Osteoblast (primary cell): ENCODE results near the gene WDR86. TPM values are rescaled to one million over a fixed set of nuclear protein-coding genes. Genes with fewer than 3 reads are reported as not detected.

Source experiments
- DNase-seq: peaks from one replicate; pipeline ENCODE4 v3.0.0; 2011; ENCODE audit warnings: low spot score, mixed read lengths; ENCODE audit not compliant: insufficient read length; ENCODE audit errors: missing footprints
- H2AFZ ChIP-seq: 2 replicates; pipeline ENCODE4 v1.6.0; 2011; ENCODE audit warnings: mild to moderate bottlenecking, low read length
- H3K27ac ChIP-seq: 2 replicates; pipeline ENCODE4 v1.5.1; 2011; ENCODE audit warnings: mild to moderate bottlenecking, low read depth, low read length, moderate library complexity
- H3K27me3 ChIP-seq: 2 replicates; pipeline ENCODE4 v1.6.0; 2012; ENCODE audit warnings: mild to moderate bottlenecking, control low read depth, inconsistent platforms, low read length, moderate library complexity; ENCODE audit not compliant: insufficient read depth
- H3K36me3 ChIP-seq: 2 replicates; pipeline ENCODE4 v1.5.1; 2011; ENCODE audit warnings: mild to moderate bottlenecking, low read length, control low read depth, moderate library complexity; ENCODE audit not compliant: insufficient read depth
- H3K4me1 ChIP-seq: 2 replicates; pipeline ENCODE4 v1.5.1; 2011; ENCODE audit warnings: mild to moderate bottlenecking, low read length, control low read depth, moderate library complexity; ENCODE audit not compliant: insufficient read depth
- H3K4me2 ChIP-seq: 2 replicates; pipeline ENCODE4 v1.6.0; 2011; ENCODE audit warnings: mild to moderate bottlenecking, low read length; ENCODE audit not compliant: insufficient read depth
- H3K4me3 ChIP-seq: fragments of 200-600 bp; sonication (generic); 3 replicates; pipeline ENCODE4 v1.5.1; 2012; ENCODE audit warnings: mild to moderate bottlenecking, low read length, inconsistent platforms; ENCODE audit not compliant: insufficient read depth
- H3K79me2 ChIP-seq: 2 replicates; pipeline ENCODE4 v1.6.0; 2012; ENCODE audit warnings: mild to moderate bottlenecking, low read length, control low read depth, inconsistent platforms; ENCODE audit not compliant: insufficient read depth
- H3K9me3 ChIP-seq: 2 replicates; pipeline ENCODE4 v1.5.1; 2011; ENCODE audit warnings: low read depth, low read length, control low read depth
- H4K20me1 ChIP-seq: 2 replicates; pipeline ENCODE4 v1.6.0; 2012; ENCODE audit warnings: mild to moderate bottlenecking, low read length, control low read depth; ENCODE audit not compliant: insufficient read depth
- CTCF ChIP-seq: IDR thresholded peaks from 2 replicates; pipeline ENCODE4 v1.5.1; 2011; ENCODE audit warnings: mild to moderate bottlenecking, low read depth, low read length, moderate library complexity; ENCODE audit errors: extremely low read depth
- total RNA-seq: library from RNA; depleted of rRNA; stranded (reverse); fragments of >200 nt; gene quantifications from 2 replicates; pipeline ENCODE4 v1.2.3, GENCODE V29; 2012

Gene WDR86
- total RNA-seq, 1 donor = 15.6 TPM

DNA sequence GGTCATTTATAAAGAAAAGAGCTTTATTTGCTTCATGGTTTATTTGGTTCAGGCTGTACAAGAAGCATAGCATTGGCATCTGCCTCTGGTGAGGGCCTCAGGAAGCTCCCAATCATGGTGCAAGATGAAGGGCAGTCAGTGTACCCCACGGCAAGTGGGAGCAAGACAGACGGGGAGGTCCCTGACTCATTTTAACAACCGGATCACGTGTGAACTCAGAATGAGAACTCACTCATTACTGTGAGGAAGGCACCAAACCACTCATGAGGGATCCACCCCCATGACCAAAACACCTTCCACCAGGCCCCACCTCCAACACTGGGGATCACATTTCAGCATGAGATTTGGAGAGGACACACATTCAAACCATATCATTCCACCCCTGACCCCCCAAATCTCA, 45.9 kb upstream of the WDR86 start:
- Histone ChIP-seq H3K9me3 (no peaks in the 10 kb centered on the region), H3K4me2 (no peak overlapping the region), H3K27me3 (no peaks in the 10 kb centered on the region), H3K4me1 (peaks cover 16% of the 10 kb centered on the region), H3K4me3 (no peak overlapping the region), H2AFZ (no peak overlapping the region), H3K27ac (no peak overlapping the region), H4K20me1 (no peaks in the 10 kb centered on the region), H3K79me2 (no peaks in the 10 kb centered on the region), H3K36me3 (no peaks in the 10 kb centered on the region)
- no peak for TF ChIP-seq CTCF
- no peak for DNase-seq

- H4K20me1 ChIP-seq = no peaks in the 10 kb centered on the region
- H3K27ac ChIP-seq = no peak overlapping the region
- H3K4me2 ChIP-seq = no peak overlapping the region
- DNase-seq = no peak
- H3K27me3 ChIP-seq = no peaks in the 10 kb centered on the region
- H2AFZ ChIP-seq = no peak overlapping the region
- H3K4me3 ChIP-seq = no peak overlapping the region
- TF ChIP-seq CTCF = no peak
- H3K79me2 ChIP-seq = no peaks in the 10 kb centered on the region
- H3K4me1 ChIP-seq = peaks cover 10% of the 10 kb centered on the region
- no peaks in the 10 kb centered on the region for H3K9me3 ChIP-seq
- no peaks in the 10 kb centered on the region for H3K36me3 ChIP-seq
Observed at GRCh38 chr7:151454932-151455530, 45.2 kb upstream of the WDR86 start.

GRCh38 chr7:151454305-151454704, 44.5 kb upstream of the WDR86 start:
- H3K27ac ChIP-seq = no peak overlapping the region
- no peak for DNase-seq
- H3K27me3 ChIP-seq = no peaks in the 10 kb centered on the region

DNA sequence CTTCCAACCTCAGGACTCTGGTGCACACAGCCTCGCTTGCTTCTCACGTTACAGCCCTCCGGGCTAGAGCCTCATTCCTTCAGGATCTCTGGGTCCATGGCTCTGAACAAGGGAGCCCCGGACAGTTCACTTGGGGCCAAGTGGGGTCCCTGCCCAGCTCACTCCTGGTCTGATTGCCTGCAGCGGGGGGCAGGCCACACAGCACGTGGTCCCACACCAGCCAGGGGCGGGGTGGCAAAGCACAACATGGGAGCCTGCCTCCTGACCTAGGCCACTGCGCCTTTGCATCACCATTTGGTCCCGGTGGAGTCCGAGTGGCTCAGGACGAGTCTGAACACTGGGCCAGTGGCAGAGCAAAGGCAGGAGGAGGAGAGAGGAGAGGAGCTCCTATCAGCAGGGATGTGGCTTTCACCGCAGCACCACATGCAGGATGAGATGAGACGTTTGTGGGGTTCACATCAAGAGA, 43.5 kb upstream of the WDR86 start:
- Histone ChIP-seq H3K9me3 (no peaks in the 10 kb centered on the region), H3K4me2 (no peak overlapping the region), H3K79me2 (no peaks in the 10 kb centered on the region), H3K27me3 (no peaks in the 10 kb centered on the region), H3K36me3 (no peaks in the 10 kb centered on the region), H3K27ac (no peak overlapping the region), H2AFZ (no peak overlapping the region), H4K20me1 (no peaks in the 10 kb centered on the region), H3K4me3 (no peak overlapping the region), H3K4me1 (no peaks in the 10 kb centered on the region)
- no peak for TF ChIP-seq CTCF
- no peak for DNase-seq

More at GRCh38 chr7:151454305-151454704, 44.5 kb upstream of the WDR86 start:
- peaks cover 3% of the 10 kb centered on the region for H3K4me1 ChIP-seq
- H3K4me2 ChIP-seq = no peak overlapping the region
- no peaks in the 10 kb centered on the region for H4K20me1 ChIP-seq
- H2AFZ ChIP-seq = no peak overlapping the region
- no peaks in the 10 kb centered on the region for H3K79me2 ChIP-seq
- no peak for TF ChIP-seq CTCF
- no peaks in the 10 kb centered on the region for H3K36me3 ChIP-seq
- H3K9me3 ChIP-seq = no peaks in the 10 kb centered on the region
- H3K4me3 ChIP-seq = no peak overlapping the region
